Measurements from ENCODE around the gene ZNF207.

Gene ZNF207

DNA sequence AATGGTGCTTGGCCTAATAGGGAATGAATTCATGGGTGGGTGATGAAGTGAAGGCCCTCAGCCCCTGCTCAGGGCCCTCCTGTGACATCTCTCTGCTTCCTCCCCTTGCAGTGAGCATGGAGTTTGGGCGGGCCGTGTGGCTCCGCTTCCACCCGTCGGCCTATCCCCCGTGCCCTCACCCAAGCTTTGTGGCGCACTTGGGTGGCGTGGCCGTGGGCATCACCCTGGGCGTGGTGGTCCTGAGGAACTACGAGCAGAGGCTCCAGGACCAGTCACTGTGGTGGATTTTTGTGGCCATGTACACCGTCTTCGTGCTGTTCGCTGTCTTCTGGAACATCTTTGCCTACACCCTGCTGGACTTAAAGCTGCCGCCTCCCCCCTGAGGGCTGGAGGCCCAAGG lies 29.1 kb upstream of the ZNF207 start:
- H3K4me3 ChIP-seq (ENCODE audit: low read depth, low read length), result no peak overlapping the region
- in situ Hi-C loops (cut with HindIII; ENCODE audit: low sequenced_read_pairs), result loop anchor here (5.0 kb wide), 1 partner anchor 99 kb away; no protein-coding TSS in a partner anchor
- TF ChIP-seq, protein P1, sequence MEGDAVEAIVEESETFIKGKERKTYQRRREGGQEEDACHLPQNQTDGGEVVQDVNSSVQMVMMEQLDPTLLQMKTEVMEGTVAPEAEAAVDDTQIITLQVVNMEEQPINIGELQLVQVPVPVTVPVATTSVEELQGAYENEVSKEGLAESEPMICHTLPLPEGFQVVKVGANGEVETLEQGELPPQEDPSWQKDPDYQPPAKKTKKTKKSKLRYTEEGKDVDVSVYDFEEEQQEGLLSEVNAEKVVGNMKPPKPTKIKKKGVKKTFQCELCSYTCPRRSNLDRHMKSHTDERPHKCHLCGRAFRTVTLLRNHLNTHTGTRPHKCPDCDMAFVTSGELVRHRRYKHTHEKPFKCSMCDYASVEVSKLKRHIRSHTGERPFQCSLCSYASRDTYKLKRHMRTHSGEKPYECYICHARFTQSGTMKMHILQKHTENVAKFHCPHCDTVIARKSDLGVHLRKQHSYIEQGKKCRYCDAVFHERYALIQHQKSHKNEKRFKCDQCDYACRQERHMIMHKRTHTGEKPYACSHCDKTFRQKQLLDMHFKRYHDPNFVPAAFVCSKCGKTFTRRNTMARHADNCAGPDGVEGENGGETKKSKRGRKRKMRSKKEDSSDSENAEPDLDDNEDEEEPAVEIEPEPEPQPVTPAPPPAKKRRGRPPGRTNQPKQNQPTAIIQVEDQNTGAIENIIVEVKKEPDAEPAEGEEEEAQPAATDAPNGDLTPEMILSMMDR (IDR thresholded peaks at IDR 0.05; ENCODE audit: low read depth, low read length, missing control alignments), result no peak
- no peak for DNase-seq (ENCODE audit: low read depth)

DNA sequence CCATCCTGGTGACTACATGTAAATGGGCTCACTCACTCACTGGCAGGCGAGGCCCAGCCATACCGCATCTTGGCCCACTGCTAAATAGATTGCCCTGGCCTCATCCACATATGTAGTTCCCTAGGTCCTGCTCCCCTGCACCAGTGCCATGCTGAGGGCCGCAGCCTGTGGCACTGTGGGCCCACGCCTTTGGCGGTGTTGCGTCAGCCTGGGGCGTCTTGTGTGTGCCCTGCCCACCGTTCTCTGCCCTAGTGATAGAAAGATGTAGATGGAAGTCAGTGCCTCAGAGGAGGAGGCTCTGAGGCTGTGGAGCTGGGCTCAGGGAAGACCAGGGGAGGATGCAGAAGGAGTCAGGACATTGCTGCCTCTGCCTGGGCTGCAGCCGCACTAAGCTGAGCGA lies 26.9 kb upstream of the ZNF207 start:
- DNase-seq (ENCODE audit: low read depth), result no peak
- in situ Hi-C loops (cut with HindIII; ENCODE audit: low sequenced_read_pairs), result loop anchor here (5.0 kb wide), 1 partner anchor 101 kb away; no protein-coding TSS in a partner anchor
- no peak overlapping the region for H3K4me3 ChIP-seq (ENCODE audit: low read depth, low read length)
- TF ChIP-seq, protein P1 (IDR thresholded peaks at IDR 0.05; ENCODE audit: low read depth, low read length, missing control alignments), result no peak

DNA sequence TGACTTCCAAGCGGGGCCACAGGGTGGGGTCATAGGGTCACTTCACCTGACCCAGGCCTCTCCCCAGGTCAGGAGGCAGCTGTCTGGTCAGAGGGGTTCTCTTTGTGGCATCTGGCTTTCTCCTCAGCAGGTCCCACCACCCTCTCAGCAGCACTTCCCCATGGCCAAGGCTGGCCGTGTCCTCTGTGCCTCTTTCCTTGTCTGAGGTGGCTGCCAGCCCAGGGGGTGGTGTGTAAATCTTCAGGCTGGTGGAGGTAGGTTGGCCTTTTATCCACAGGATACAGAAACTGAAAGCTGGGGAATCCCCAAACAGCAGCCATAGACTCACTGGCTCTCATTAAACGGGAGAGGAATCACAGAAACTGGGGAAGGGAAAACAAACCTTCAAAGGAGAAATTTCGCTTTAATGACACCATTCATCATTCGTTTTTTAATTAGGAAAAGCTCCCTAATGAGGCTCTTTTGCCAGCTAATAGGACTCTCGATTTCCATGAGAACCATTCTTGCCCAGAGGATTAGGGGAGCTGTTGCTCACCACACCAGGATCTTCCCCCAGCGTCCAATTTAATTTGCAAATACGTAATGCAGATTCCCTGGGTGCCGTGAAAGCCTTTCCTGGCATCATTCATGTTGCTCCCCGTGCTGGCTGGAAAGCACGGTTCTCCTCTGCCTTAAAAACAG lies 26.0 kb upstream of the ZNF207 start:
- in situ Hi-C loops (cut with HindIII; ENCODE audit: low sequenced_read_pairs), result loop anchor here (5.0 kb wide), 1 partner anchor 102 kb away; no protein-coding TSS in a partner anchor
- TF ChIP-seq, protein P1 (IDR thresholded peaks at IDR 0.05; ENCODE audit: low read depth, low read length, missing control alignments), result no peak
- H3K4me3 ChIP-seq (ENCODE audit: low read depth, low read length), result no peak overlapping the region
- DNase-seq (ENCODE audit: low read depth), result no peak

DNA sequence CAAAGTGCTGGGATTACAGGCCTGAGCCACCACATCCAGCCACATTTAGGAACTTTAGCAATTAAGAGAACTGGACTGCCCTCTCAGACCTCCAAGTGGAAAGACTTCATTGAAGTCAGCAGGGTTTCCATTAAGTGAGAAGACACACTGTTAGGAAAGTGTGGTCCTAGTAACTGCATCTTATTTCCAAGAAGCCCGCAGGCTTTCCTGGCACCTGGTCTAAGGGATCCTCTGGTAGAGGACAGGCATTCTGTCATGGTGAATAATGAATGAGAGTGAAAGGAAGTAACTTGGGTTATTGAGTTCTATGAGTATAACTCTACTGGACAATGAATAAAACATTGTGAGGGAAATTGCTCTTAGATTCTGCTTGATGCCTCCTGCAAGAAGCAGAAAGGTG lies 22.0 kb upstream of the ZNF207 start:
- DNase-seq (ENCODE audit: low read depth), result no peak
- TF ChIP-seq, protein P1 (IDR thresholded peaks at IDR 0.05; ENCODE audit: low read depth, low read length, missing control alignments), result no peak
- H3K4me3 ChIP-seq (ENCODE audit: low read depth, low read length), result no peak overlapping the region
- in situ Hi-C loops (cut with HindIII; ENCODE audit: low sequenced_read_pairs), result no loop called here

DNA sequence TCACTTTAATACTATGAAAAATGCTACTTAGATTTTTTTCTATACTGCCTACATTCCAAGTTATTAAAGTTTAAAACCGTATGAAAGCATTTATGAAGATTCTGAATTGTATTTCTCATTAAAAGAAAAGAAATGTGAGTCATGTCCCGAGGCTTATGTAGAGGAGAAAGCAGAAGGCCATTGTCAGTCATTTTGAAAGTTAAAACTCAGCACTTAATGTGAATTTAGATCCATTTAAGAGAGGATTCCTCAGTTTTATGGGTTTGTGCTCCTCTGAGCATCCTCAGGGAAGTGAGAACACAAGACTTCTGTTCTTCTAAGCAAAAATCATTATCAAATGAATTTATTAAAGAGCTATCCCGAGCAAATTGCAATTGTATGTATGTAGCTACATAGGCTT lies 19.8 kb upstream of the ZNF207 start:
- TF ChIP-seq, protein P1 (IDR thresholded peaks at IDR 0.05; ENCODE audit: low read depth, low read length, missing control alignments), result no peak
- in situ Hi-C loops (cut with HindIII; ENCODE audit: low sequenced_read_pairs), result no loop called here
- DNase-seq (ENCODE audit: low read depth), result no peak
- H3K4me3 ChIP-seq (ENCODE audit: low read depth, low read length), result no peak overlapping the region

DNA sequence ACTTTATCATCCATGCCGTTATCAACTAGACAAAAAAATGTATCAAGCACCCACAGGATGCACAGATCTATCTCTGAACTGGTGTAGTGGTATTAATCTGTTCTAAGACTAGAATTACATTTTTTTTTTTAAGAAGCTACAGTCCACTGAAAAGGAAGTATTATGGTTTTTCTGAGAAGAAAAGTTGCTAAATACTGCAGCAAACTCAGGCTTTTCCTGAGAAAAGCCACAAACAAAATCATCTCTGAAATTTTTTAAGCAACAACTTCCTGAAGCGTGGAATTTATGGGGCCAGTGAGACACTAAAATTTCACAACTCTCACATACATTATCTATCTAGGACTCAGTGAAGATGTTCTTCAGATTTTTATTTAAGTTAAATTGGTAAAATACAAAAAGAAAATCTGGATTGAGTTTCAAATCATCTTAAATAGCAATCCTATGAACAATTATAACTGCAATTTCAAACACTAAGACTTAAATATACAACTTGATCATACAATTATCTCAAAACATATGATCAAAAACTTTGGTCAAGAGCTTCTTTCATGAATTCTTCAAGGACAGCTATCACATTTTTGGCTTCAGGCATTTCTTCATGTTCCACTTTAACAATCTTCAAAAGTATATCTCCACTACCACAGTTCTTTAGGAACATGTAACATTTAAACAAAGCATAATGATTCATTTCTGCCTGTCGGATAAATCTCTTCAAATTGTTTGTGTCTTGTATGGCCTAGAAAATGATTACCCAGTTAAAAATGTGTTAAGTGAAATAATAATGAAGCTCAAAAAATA lies 18.5 kb upstream of the ZNF207 start:
- DNase-seq (ENCODE audit: low read depth), result no peak
- in situ Hi-C loops (cut with HindIII; ENCODE audit: low sequenced_read_pairs), result no loop called here
- TF ChIP-seq, protein P1 (IDR thresholded peaks at IDR 0.05; ENCODE audit: low read depth, low read length, missing control alignments), result no peak
- H3K4me3 ChIP-seq (ENCODE audit: low read depth, low read length), result no peak overlapping the region

All from astrocyte of the cerebellum (primary cell).